ENCODE data around the gene KNDC1.

DNA sequence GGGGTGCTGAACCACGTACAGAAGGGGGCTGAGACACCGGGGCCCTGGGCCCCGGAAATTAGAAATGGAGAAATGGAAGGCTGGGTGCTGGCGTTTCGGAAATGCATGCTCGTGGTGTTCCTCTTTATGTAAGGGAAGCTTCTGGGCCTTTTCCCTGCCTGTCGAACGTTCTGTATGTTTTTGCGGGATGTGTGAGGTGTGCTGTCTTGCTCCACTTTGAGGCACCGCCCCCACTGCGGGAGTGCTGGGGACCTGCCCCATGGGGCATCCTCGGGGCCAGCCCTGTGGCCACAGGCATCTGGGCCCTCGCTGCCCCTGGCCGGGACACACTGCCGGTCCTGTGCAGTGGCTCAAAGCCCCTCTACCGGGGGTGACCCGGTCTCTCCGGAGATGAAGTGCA, 75.9 kb downstream of the KNDC1 start:
- TF ChIP-seq, protein P1, sequence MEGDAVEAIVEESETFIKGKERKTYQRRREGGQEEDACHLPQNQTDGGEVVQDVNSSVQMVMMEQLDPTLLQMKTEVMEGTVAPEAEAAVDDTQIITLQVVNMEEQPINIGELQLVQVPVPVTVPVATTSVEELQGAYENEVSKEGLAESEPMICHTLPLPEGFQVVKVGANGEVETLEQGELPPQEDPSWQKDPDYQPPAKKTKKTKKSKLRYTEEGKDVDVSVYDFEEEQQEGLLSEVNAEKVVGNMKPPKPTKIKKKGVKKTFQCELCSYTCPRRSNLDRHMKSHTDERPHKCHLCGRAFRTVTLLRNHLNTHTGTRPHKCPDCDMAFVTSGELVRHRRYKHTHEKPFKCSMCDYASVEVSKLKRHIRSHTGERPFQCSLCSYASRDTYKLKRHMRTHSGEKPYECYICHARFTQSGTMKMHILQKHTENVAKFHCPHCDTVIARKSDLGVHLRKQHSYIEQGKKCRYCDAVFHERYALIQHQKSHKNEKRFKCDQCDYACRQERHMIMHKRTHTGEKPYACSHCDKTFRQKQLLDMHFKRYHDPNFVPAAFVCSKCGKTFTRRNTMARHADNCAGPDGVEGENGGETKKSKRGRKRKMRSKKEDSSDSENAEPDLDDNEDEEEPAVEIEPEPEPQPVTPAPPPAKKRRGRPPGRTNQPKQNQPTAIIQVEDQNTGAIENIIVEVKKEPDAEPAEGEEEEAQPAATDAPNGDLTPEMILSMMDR (IDR thresholded peaks at IDR 0.05), result no peak
- no peak for TF ChIP-seq POLR2A (IDR thresholded peaks at IDR 0.05)
